Measurements from ENCODE around the gene TBC1D9B. TPM values are rescaled to one million over a fixed set of nuclear protein-coding genes. Genes with fewer than 3 reads are reported as not detected.
"Not testable (repeated sequence)": the region's sequence is repeated elsewhere in the genome, so short reads cannot be mapped to it uniquely, and the experiment has no call there.

The TBC1D9B gene
- total RNA-seq, 1 donor from 2014 or later = 31.1 TPM

- H3K4me1 ChIP-seq = peaks cover 35% of the 10 kb centered on the region
- no peaks in the 10 kb centered on the region for H3K27me3 ChIP-seq (ENCODE audit: low read depth)
- no peak overlapping the region for H3K4me3 ChIP-seq
- H3K9me3 ChIP-seq (replicated peaks) = peaks cover 13% of the 10 kb centered on the region
- H3K27ac ChIP-seq (replicated peaks) = peak overlapping the region; percentile 70
- no peak for DNase-seq
- no peak for TF ChIP-seq CTCF (IDR thresholded peaks at IDR 0.05; ENCODE audit: borderline replicate concordance)
- intact Hi-C loops (cut with micrococcal nuclease) = no loop called here
- H3K36me3 ChIP-seq = peaks cover 83% of the 10 kb centered on the region
Observed at GRCh38 chr5:179840321-179840720, 67.4 kb downstream of the TBC1D9B start.

- peaks cover 5% of the 10 kb centered on the region for H3K9me3 ChIP-seq (replicated peaks)
- no peaks in the 10 kb centered on the region for H3K27me3 ChIP-seq (ENCODE audit: low read depth)
- no peak for TF ChIP-seq CTCF (IDR thresholded peaks at IDR 0.05; ENCODE audit: borderline replicate concordance)
- peak overlapping the region; percentile 70 for H3K27ac ChIP-seq (replicated peaks)
- H3K4me1 ChIP-seq = peaks cover 35% of the 10 kb centered on the region
- peaks cover 77% of the 10 kb centered on the region for H3K36me3 ChIP-seq
- peak; percentile 44 for DNase-seq
- intact Hi-C loops (cut with micrococcal nuclease) = no loop called here
- H3K4me3 ChIP-seq = no peak overlapping the region
Observed at GRCh38 chr5:179839328-179840256, 68.1 kb downstream of the TBC1D9B start.

- intact Hi-C loops (cut with micrococcal nuclease) = no loop called here
- no peak for TF ChIP-seq CTCF (IDR thresholded peaks at IDR 0.05; ENCODE audit: borderline replicate concordance)
- Histone ChIP-seq H3K27ac (replicated peaks) (peak overlapping the region; percentile 33), H3K4me3 (no peak overlapping the region), H3K27me3 (ENCODE audit: low read depth) (no peaks in the 10 kb centered on the region), H3K9me3 (replicated peaks) (no peaks in the 10 kb centered on the region), H3K4me1 (peaks cover 51% of the 10 kb centered on the region), H3K36me3 (peaks cover 83% of the 10 kb centered on the region)
- DNase-seq = no peak
Observed at GRCh38 chr5:179837076-179838011, 70.4 kb downstream of the TBC1D9B start.

- H3K4me3 ChIP-seq = no peak overlapping the region
- TF ChIP-seq CTCF (IDR thresholded peaks at IDR 0.05; ENCODE audit: borderline replicate concordance) = no peak
- H3K27ac ChIP-seq (replicated peaks) = peak overlapping the region; percentile 33
- intact Hi-C loops (cut with micrococcal nuclease) = no loop called here
- no peaks in the 10 kb centered on the region for H3K9me3 ChIP-seq (replicated peaks)
- no peak for DNase-seq
- peaks cover 60% of the 10 kb centered on the region for H3K4me1 ChIP-seq
- H3K27me3 ChIP-seq (ENCODE audit: low read depth) = no peaks in the 10 kb centered on the region
- H3K36me3 ChIP-seq = peaks cover 88% of the 10 kb centered on the region
Observed at GRCh38 chr5:179836225-179837019, 71.3 kb downstream of the TBC1D9B start.

GRCh38 chr5:179834871-179835270, 72.8 kb downstream of the TBC1D9B start:
- H3K9me3 ChIP-seq (replicated peaks); DNase-seq; H3K4me3 ChIP-seq; intact Hi-C loops (cut with micrococcal nuclease); H3K27me3 ChIP-seq (ENCODE audit: low read depth); H3K27ac ChIP-seq (replicated peaks): not testable (repeated sequence)
- H3K4me1 ChIP-seq = peaks cover 71% of the 10 kb centered on the region
- peaks cover 90% of the 10 kb centered on the region for H3K36me3 ChIP-seq
